H1 (cell line): ENCODE measurements around the gene FYTTD1.

Experiments
- POLR2A ChIP-seq, 2 experiments: IDR thresholded peaks; 1 replicate in 1 of 2; 2 replicates in 1 of 2; pipeline ENCODE4 v1.6.1; 2011; ENCODE audit warnings: low read depth in 2 of 2, low read length in 2 of 2, mild to moderate bottlenecking in 2 of 2; ENCODE audit errors: control extremely low read depth in 1 of 2
- POLR2AphosphoS5 ChIP-seq: IDR thresholded peaks from 2 replicates; pipeline ENCODE4 v1.6.1; 2011; ENCODE audit warnings: low read depth, low read length
- TF ChIP-seq, protein P1 (sequence below): IDR thresholded peaks from 2 replicates; pipeline ENCODE4 v1.6.1; 2011; ENCODE audit warnings: low read length, improper control_type of control experiment

DNA sequence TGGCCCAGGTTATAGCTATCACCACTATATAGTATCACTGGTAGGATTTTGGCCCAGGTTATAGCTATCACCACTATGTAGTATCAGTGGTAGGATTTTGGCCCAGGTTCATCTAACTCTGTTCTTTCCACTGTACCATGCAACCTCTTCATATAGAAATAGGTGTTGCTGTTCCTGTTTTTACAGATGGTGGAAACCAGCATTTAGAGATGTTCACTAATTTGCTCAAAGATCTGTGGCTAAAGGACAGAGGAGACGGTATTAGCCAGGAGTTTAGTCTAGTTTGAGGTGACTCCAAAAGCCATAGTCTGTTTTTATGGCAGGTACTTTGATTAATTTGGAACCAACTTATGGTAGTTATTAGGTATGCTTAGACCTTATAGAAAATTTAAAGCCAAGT lies 44.4 kb downstream of the FYTTD1 start:
- TF ChIP-seq POLR2AphosphoS5 (no peak), POLR2A (IDR thresholded peaks at IDR 0.05; ENCODE audit: control extremely low read depth in 1 of 2, low read depth in 2 of 2, low read length in 2 of 2) (no peak)
- TF ChIP-seq, protein P1, sequence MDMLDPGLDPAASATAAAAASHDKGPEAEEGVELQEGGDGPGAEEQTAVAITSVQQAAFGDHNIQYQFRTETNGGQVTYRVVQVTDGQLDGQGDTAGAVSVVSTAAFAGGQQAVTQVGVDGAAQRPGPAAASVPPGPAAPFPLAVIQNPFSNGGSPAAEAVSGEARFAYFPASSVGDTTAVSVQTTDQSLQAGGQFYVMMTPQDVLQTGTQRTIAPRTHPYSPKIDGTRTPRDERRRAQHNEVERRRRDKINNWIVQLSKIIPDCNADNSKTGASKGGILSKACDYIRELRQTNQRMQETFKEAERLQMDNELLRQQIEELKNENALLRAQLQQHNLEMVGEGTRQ: no peak
